Stimulated activated CD8-positive, alpha-beta memory T cell treated with anti-CD3 and anti-CD28 coated beads, Interleukin-15, amount 100 ng/mL, for 1 hour (primary cell): ENCODE data around the gene ZNF532.
"Not testable (repeated sequence)": the region's sequence is repeated elsewhere in the genome, so short reads cannot be mapped to it uniquely, and the experiment has no call there.

ENCODE experiments used
- DNase-seq: peaks from one replicate; pipeline ENCODE4 v3.0.0-alpha.2; 2020; ENCODE audit warnings: low read depth

ZNF532 gene

GRCh38 chr18:59002974-59003594 is 138.4 kb downstream of the ZNF532 start:
- no peak for DNase-seq

DNA sequence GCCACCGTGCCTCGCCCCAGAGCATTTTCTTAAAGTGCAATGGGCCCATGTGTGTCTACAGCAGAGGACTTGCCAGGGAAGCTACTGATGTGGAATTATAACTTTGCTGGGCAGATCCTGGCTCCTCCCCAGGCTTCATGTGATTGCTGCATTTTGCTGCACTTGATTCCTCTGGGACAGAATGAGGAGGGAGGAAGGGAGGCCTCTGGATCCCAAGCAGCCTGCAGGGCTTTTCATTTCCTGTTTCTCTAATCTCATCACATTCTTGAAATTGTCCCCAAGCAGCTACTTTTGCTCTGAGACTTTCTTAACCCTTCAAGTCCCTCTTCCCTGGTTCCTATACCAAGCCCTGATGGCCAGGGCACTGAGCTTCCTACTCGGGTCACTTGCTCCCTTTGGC is 140.6 kb downstream of the ZNF532 start:
- DNase-seq: no peak

GRCh38 chr18:59006461-59007067 is 141.9 kb downstream of the ZNF532 start:
- no peak for DNase-seq

DNA sequence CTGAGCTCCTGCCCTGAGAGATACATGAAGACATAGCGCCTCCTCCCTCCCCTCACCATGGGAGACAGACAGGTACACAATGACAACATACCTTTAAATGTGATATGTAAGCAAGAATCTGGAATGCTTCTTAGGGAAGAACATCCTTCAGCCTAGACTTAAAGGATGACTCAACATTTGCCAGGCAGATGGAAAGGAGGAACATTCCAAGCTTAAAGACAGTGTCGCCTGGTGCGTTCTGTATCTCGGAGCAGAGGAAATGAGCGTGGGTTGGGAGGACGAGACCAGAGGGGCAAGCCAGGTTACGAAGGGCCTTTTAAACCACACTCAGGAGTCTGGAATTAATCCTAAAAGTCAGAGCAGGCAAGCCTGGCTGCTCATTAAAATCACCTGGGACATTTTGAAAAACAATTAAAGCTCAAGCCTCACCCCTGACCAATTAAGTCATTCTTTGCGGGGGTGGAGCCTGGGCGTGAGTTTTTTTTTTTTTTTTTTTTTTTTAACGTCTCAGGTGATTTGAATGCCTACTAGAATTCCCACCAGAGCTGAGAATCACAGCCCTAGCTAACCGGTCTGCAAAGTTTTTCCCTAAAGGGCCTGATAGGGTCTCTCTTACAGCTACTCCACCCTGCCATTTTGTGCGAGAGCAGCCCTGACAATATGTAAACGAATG is 143.8 kb downstream of the ZNF532 start:
- DNase-seq: no peak

GRCh38 chr18:59009846-59010245 is 145.2 kb downstream of the ZNF532 start:
- no peak for DNase-seq

DNA sequence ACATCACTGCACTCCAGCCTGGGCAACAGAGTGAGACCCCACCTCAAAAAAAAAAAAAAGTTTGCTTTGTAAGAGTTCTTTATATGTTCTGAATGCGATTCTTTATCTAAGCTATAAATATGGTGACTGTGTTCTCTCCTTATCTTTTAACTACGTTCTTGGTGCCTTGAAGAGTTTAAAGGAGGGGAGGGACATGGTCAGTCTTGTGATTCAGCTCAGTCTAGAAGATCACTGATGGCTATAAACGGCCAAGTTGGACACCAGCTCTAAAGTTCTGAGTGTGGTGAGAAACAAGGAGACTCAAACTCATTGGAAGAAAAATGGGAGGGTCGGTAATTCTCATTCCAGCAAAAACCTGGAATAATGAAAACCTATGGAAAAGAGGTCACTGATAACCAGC is 146.6 kb downstream of the ZNF532 start:
- no peak for DNase-seq

DNA sequence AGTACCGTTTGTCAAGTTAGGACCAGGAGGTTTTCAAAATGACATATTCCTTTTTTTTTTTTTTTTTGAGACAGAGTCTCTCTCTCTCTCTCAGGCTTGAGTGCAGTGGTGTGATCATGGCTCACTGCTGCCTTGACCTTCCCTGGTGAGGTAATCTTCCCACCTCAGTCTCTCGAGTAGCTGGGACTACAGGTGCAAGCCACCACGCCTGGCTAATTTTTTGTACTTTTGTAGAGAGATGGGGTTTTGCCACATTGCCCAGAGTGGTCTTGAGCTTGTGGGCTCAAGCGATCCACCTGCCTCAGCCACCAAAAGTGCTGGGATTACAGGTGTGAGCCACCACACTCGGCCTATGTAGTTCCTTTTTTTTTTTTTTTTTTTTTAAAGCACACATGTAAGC is 147.1 kb downstream of the ZNF532 start:
- DNase-seq: no peak

DNA sequence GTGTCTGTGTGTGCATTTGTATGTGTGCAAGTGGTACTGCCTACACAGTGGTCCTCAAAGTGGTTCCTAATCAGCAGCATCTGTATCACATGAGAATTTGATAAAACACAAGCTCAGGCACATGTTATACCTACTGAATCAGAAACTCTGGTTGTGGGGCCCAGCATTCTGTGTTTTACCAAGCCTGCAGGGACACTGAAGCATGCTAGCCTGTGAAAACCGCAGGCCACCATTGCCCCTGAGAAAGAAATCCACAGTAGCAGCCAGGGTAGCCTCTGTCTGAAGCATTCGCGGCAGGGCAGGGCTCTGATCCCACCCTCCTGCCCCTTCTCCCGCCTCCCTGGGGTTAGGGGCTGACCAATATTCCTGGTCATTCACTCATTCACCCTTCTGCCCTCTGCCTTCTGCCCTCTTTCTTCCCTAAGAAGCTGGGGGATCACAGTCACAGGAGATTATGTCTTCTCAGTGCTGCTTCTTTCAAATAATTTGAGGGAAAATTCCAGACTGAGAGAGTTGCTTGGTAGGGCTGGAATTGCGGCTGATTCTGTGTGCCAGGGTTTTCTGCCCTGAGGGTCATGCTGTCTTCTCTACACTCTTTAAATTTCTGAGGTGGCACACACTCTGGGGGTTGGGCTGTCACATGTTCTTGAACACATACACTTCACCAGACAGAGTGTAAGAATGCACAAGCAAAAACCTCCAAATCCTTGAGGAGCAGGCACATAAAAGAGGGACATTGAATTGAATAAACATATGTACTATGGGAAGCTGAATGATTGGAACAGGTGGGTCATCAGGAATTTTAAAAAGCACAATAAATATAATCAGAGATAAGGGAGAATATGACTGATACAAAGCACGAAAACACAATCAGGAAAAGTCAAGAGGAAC is 148.4 kb downstream of the ZNF532 start:
- DNase-seq: no peak

- no peak for DNase-seq
These were observed 149.1 kb downstream of the ZNF532 start for GRCh38 chr18:59013744-59014143.

DNA sequence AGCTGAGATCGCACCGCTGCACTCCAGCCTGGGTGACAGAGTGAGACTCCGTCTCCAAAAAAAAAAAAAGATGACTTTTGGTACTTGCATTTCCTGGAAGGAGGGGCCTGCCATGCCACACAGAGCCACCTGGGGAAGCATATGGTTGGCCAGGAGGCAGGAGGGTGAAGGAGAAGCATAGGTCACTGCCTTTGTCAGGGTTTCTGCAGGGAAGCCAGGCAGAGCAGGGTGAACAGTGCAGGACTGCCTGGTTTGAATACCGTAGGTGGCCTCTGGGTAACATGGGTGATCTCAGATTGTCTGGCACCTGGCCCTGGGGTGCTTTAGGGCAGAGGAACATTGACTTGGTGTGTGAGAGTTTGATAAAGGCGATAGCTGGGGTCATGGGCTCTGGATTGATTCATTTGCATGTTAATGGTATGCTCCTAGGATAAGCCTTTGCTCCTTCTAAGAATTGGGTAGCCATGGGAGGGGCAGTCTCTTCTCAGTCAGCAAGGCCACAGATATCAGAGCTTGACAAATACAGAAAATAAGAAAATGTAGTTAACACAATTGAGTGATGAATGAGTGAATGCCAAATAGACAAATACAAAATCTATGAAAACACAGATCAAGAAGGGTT is 151.0 kb downstream of the ZNF532 start:
- DNase-seq: no peak

DNA sequence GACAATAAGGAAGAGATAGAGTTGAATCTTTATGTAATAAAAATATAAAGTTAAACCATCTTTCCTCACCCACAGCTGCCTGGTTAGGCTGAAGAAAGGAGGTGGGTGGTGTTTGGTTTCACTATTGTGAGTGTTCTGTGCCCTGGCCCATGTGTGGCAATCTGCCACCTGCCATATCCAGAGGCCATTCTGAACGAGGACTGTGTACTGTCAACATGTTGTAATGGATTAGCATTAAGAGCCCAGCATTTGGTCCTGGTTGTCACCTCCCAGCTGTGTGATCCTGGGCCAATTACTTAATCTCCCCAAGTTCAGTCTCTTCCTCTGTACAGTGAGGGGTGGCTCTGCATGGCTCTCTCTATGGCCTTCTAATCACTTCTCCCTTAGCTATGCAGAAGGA is 156.8 kb downstream of the ZNF532 start:
- no peak for DNase-seq

GRCh38 chr18:59022167-59022945 is 157.7 kb downstream of the ZNF532 start:
- no peak for DNase-seq

DNA sequence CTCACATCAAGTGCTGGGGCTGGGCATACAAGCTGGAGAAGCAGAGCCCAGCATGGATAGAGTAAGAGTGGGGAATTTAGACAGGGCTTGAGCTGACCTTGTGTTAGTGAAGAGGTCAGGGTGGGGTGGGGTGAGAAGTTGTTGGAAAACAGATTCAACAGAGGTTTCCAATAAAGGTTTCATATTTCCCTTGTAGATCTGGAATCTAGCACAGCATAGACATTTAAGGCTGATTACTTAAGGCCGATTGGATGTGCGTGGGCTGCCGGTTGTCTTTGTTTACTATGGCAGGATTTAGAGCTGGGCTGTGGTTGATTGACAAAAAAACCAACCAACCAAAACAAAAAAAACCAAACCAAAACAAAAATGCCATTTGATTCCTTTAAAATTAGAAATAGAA is 160.2 kb downstream of the ZNF532 start:
- DNase-seq: no peak

DNA sequence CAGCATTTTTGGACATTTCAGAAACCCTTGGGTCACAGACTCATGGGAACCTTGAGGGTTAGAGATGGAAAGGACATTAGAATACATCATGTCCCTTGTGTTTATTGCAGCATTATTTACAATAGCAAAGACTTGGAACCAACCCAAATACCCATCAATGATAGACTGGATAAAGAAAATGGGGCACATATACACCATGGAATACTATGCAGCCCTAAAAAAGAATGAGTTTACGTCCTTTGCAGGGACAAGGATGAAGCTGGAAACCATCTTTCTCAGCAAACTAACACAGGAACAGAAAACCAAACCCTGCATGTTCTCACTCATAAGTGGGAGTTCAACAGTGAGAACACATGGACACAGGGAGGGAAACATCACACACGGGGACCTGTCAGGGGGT is 160.9 kb downstream of the ZNF532 start:
- not testable (repeated sequence) for DNase-seq

DNA sequence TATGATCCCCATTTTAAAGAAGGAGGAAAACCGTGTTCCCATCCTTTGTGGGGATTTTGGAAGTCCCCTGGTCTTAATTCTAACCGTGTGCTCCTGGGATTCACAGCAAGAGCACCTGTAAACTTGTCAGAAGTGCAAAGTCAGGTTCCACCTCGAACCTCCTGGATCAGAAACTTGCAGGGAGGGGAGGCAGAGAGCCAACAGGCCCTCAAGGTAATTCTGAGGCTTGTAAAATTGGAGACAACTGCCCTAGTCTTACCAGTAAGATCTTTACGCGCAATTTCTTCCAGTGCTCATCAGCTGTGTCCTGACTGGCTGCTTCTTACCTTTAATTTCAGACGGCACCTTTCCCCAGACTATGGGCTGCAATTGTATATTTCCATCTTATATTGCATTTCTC is 161.7 kb downstream of the ZNF532 start:
- DNase-seq: no peak

- DNase-seq: no peak
These were observed 162.2 kb downstream of the ZNF532 start for GRCh38 chr18:59026831-59027410.

- DNase-seq: no peak
These were observed 165.2 kb downstream of the ZNF532 start for GRCh38 chr18:59029663-59030429.

GRCh38 chr18:59032308-59032707 is 167.6 kb downstream of the ZNF532 start:
- no peak for DNase-seq

GRCh38 chr18:59033359-59033758 is 168.7 kb downstream of the ZNF532 start:
- no peak for DNase-seq

- DNase-seq: no peak
These were observed 169.3 kb downstream of the ZNF532 start for GRCh38 chr18:59033974-59034373.
